ENCODE measurements around the gene FAM83G.

DNA sequence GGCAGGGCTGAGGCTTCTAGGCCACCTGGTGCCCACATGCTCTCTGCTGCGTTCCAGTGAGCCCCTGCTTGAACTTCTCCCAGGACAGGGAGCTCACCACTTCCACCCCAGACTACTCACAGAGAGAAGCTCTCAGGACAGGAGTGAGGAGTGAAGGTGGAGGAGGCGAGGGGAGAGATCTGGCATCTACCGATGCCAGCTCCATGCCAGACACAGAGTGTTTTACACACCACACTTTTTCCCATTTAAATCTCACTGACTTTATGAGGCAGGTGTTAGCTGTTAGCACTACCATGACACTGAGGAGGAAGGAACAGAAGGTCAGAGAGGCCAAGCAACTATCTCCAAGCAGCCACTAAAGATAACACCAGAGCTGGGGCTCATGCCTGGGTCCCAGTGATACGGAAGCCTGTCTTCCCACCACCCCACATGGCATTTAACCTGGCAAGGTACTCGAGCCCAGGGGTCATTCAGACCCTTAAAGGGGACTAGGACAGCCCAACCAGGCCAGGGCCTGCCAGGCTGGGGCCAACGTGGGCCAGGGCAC, 6.8 kb downstream of the FAM83G start:
- TF ChIP-seq, protein P1, sequence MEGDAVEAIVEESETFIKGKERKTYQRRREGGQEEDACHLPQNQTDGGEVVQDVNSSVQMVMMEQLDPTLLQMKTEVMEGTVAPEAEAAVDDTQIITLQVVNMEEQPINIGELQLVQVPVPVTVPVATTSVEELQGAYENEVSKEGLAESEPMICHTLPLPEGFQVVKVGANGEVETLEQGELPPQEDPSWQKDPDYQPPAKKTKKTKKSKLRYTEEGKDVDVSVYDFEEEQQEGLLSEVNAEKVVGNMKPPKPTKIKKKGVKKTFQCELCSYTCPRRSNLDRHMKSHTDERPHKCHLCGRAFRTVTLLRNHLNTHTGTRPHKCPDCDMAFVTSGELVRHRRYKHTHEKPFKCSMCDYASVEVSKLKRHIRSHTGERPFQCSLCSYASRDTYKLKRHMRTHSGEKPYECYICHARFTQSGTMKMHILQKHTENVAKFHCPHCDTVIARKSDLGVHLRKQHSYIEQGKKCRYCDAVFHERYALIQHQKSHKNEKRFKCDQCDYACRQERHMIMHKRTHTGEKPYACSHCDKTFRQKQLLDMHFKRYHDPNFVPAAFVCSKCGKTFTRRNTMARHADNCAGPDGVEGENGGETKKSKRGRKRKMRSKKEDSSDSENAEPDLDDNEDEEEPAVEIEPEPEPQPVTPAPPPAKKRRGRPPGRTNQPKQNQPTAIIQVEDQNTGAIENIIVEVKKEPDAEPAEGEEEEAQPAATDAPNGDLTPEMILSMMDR (IDR thresholded peaks at IDR 0.05), result no peak
- no peak for TF ChIP-seq POLR2AphosphoS5 (IDR thresholded peaks at IDR 0.05; ENCODE audit: insufficient read depth in 1 of 2, low read depth in 1 of 2)
